Measurements from ENCODE around the gene BROX.

The BROX gene

DNA sequence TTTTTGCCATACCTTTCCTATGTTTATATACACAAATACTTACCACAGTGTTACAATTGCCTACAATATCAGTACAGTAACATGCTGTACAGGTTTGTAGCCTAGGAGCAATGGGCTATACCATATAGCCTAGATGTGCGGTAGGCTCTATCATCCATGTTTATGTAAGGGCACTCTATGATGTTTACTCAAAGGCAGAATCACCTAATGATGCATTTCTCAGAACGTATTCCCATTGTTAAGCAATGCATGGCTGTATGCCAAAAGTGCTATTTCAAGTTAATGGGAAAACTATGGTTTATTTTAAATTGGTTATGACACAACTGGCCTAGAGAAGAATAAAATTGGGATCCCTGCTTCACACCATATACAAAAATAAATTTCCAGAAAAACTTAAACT is 65.6 kb downstream of the BROX start:
- DNase-seq, result peak in 2 of 3 experiments; percentile 16 to 78

DNA sequence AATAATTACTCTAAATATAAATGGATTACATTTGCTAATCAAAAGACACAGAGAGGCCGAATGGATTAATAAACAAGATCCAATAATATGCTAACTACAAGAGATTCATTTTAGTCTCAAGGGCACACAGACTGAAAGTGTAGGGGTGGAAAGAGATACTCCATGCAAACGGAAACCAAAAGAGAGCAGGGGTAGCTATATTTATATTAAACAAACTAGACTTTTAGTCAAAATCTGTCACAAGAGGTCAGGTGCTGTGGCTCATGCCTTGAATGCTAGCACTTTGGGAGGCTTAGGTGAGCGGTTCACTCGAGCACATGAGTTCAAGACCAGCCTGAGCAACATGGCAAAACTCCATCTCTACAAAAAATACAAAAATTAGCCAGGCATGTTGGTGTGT is 68.9 kb downstream of the BROX start:
- no peak for DNase-seq

DNA sequence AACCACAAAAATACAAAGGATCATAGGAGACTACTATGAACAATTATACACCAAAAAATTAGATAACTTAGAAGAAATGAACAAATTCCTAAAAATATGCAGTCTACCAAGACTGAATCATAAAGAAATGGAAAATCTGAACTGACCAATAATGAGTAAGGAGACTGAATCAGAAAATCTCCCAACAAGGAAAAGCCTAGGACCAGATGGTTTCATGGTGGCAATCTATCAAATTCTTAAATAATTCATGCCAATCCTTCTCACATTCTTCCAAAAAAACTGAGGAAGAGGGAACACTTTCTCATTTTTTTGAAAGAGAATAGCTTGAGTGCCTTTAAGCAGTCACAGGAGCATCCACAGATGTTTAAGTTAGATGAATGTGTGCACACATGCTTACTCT is 70.7 kb downstream of the BROX start:
- DNase-seq, result no peak

DNA sequence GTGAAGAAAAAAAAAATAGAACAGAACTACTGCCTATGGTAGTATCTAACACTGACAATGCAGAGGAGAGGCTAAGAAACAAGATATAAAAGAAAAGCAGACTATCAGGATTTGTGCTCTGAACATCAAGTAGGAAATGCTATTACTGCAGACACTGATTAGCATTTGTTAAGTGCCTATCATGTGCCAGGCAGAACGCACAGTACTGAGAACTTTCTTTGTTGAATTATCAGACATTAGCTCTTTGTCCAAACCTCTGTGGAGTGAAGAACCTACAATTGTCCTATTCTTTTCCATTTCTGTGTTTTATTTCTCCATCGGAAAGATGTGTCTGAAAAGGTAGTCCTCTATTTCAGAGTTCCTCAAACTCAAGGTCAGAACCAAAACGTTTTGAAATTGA is 72.0 kb downstream of the BROX start:
- no peak for DNase-seq

Measured in NCI-H1417 (cell line).